Chondrocyte (in vitro differentiated cells): Measurements from ENCODE around the gene ZNF600. TPM values are rescaled to one million over a fixed set of nuclear protein-coding genes. Genes with fewer than 3 reads are reported as not detected.
"Not testable (repeated sequence)": the region's sequence is repeated elsewhere in the genome, so short reads cannot be mapped to it uniquely, and the experiment has no call there.

Experiments used
- DNase-seq: peaks from one replicate; pipeline ENCODE4 v3.0.0; 2021; ENCODE audit warnings: mixed read lengths, low spot score
- H3K27ac Mint-ChIP-seq: one replicate; pipeline ENCODE4 v1.8.0; 2021; ENCODE audit warnings: mild to moderate bottlenecking, moderate library complexity, mixed read lengths; ENCODE audit not compliant: unreplicated experiment
- H3K27me3 Mint-ChIP-seq: 2 replicates; pipeline ENCODE4 v1.8.0; 2021; ENCODE audit warnings: low read depth, mixed read lengths
- H3K36me3 Mint-ChIP-seq: 2 replicates; pipeline ENCODE4 v1.8.0; 2021; ENCODE audit warnings: low read depth, mixed read lengths
- H3K4me1 Mint-ChIP-seq: 2 replicates; pipeline ENCODE4 v1.8.0; 2021; ENCODE audit warnings: low read depth, mild to moderate bottlenecking, mixed read lengths
- H3K4me3 Mint-ChIP-seq: one replicate; pipeline ENCODE4 v1.8.0; 2021; ENCODE audit warnings: mild to moderate bottlenecking, moderate library complexity, mixed read lengths; ENCODE audit not compliant: unreplicated experiment
- H3K9me3 Mint-ChIP-seq: 2 replicates; pipeline ENCODE4 v1.8.0; 2021; ENCODE audit warnings: low read depth, mixed read lengths
- total RNA-seq: library from RNA; stranded (reverse); gene quantifications from 3 replicates; pipeline ENCODE4 v1.2.1, GENCODE V29; 2021
- TF ChIP-seq, protein P1 (sequence below): fragments of 200-600 bp; sonication (generic); IDR thresholded peaks from 2 replicates; pipeline ENCODE4 v1.5.0; 2021; ENCODE audit warnings: antibody characterized with exemption, mild to moderate bottlenecking, moderate library complexity

ZNF600 gene
- total RNA-seq, 1 donor from 2014 or later, result 8.3 TPM

DNA sequence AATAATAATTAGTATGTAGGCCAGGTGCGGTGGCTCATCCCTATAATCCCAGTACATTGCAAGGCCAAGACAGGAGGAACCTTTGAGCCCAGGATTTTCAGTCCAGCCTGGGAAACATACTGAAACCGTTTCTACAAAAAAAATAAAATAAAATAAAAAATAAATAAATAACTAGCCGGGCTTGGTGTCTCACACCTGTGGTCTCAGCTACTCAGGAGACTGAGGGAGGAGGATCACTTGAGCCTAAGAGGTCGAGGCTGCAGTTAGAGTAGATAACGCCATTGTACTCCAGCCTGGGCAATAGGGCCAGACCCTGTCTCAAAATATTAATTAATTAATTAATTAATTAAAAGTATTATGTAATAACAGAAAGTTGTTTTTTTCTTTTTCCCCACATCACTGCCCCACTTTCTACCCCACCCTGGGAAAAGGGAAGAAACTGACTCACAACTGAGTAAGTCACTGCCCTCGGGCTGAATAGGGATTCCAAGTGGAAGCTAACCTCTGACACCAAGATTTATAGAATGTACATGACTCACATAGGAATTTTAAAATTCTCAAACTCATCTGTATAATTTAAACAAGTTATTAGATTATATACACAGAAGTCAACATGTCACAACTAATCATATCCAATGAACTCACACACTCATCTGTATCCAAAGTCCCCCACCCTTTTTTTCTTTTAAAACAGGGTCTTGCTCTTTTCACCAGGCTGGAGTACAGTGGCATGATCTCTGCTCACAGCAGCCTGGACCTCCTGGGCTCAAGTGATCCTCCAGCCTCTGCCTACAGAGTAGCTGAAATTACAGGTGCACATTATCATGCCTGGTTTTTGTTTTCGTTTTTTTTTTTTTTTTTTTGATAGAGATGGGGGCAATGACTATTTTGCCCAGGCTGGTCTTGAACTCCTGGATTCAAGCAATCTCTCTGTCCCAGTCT, 64.3 kb downstream of the ZNF600 start:
- TF ChIP-seq, protein P1, sequence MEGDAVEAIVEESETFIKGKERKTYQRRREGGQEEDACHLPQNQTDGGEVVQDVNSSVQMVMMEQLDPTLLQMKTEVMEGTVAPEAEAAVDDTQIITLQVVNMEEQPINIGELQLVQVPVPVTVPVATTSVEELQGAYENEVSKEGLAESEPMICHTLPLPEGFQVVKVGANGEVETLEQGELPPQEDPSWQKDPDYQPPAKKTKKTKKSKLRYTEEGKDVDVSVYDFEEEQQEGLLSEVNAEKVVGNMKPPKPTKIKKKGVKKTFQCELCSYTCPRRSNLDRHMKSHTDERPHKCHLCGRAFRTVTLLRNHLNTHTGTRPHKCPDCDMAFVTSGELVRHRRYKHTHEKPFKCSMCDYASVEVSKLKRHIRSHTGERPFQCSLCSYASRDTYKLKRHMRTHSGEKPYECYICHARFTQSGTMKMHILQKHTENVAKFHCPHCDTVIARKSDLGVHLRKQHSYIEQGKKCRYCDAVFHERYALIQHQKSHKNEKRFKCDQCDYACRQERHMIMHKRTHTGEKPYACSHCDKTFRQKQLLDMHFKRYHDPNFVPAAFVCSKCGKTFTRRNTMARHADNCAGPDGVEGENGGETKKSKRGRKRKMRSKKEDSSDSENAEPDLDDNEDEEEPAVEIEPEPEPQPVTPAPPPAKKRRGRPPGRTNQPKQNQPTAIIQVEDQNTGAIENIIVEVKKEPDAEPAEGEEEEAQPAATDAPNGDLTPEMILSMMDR, result no peak
- Mint-ChIP-seq H3K27me3 (no peaks in the 10 kb centered on the region), H3K27ac (peak overlapping the region; percentile 61), H3K9me3 (no peaks in the 10 kb centered on the region), H3K36me3 (peaks cover 27% of the 10 kb centered on the region), H3K4me3 (no peak overlapping the region), H3K4me1 (peaks cover 25% of the 10 kb centered on the region)
- no peak for DNase-seq

DNA sequence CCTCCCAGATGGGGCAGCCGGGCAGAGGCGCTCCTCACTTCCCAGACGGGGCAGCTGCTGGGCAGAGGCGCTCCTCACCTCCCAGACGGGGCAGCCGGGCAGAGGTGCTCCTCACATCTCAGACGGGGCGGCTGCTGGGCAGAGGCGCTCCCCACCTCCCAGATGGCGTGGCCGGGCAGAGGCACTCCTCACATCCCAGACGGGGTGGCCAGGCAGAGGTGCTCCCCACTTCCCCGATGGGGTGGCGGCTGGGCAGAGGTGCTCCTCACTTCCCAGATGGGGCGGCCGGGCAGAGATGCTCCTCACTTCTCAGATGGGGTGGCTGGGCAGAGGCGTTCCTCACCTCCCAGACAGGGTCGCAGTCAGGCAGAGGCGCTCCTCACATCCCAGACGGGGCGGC, 66.0 kb downstream of the ZNF600 start:
- peaks cover 26% of the 10 kb centered on the region for H3K36me3 Mint-ChIP-seq
- H3K4me1 Mint-ChIP-seq, result peaks cover 35% of the 10 kb centered on the region
- not testable (repeated sequence) for DNase-seq, H3K9me3 Mint-ChIP-seq, H3K27ac Mint-ChIP-seq, H3K27me3 Mint-ChIP-seq, H3K4me3 Mint-ChIP-seq

DNA sequence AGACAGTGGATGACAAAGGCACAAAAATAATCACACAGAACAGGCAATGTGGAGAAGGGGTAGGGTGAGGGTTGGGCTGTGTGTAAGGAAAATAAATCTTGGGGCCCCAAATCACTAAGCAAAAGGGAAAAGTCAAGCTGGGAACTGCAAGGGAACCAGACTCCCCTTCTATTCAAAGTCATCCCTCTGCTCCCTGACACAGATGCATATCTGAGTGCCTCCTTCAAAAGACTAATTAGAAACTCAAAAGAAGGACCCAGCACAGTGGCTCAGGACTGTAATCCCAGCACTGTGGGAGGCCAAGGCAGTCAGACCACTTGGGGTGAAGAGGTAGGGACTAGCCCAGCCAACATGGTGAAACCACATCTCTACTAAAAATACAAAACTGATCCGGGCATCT, 70.1 kb downstream of the ZNF600 start:
- no peak for DNase-seq
- H3K4me1 Mint-ChIP-seq, result peaks cover 17% of the 10 kb centered on the region
- H3K9me3 Mint-ChIP-seq, result no peaks in the 10 kb centered on the region
- H3K27ac Mint-ChIP-seq, result no peak overlapping the region
- H3K36me3 Mint-ChIP-seq, result peaks cover 42% of the 10 kb centered on the region
- TF ChIP-seq, protein P1, result no peak
- H3K4me3 Mint-ChIP-seq, result no peak overlapping the region
- no peaks in the 10 kb centered on the region for H3K27me3 Mint-ChIP-seq

DNA sequence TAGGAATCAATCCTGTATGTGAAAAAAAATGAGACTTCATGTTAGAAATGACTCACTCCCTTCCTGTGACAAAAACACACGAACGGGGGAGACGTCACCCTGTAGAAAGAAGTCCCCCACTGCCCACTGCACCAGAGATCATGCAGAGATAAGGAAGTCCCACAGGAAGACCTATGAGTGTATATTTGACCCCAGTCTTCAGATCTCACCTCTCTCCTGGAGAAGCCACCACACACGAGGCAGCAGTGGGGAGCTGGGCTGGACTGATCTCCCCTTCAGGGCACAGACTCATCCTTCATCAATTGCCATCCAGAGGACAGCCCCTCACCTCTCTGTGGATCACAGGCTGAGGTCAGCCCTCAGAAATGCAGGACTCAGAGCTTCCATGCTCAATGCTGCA, 70.7 kb downstream of the ZNF600 start:
- H3K27ac Mint-ChIP-seq, H3K9me3 Mint-ChIP-seq, H3K27me3 Mint-ChIP-seq, DNase-seq, H3K4me3 Mint-ChIP-seq: not testable (repeated sequence)
- H3K4me1 Mint-ChIP-seq, result peaks cover 17% of the 10 kb centered on the region
- peaks cover 45% of the 10 kb centered on the region for H3K36me3 Mint-ChIP-seq

DNA sequence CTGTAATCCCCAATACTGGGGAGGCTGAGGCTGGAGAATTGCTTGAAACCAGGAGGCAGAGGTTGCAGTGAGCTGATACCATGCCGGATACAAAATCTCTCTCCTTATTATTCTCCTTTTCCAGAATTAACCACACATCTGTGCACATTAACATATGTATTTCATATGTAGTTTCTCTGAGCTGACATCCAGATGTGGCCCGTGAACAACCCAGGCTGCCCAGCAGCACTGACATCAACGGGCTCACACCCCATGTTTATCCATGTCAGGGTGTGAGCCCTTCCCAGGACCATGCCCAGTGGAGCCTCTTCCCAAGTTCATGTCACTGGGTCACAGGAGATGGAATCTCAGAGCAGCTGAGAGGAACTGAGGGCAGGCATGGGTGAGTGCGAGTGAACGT, 71.3 kb downstream of the ZNF600 start:
- not testable (repeated sequence) for H3K27me3 Mint-ChIP-seq, H3K4me3 Mint-ChIP-seq, H3K27ac Mint-ChIP-seq, DNase-seq, H3K9me3 Mint-ChIP-seq
- Mint-ChIP-seq H3K4me1 (peaks cover 17% of the 10 kb centered on the region), H3K36me3 (peaks cover 44% of the 10 kb centered on the region)

Other genes with a start within 250 kb of the ZNF600 start
- 10.9 to 15.2 TPM (median 11.3 TPM) in 3 replicates for gene ZNF701, start 216.5 kb downstream of the ZNF600 start, total RNA-seq
- 37.8 to 56.5 TPM (median 38.6 TPM) in 3 replicates for gene ZNF83, start 148.4 kb downstream of the ZNF600 start, total RNA-seq
- gene ZNF611, start 51.7 kb downstream of the ZNF600 start, total RNA-seq, result 16.3 to 24.5 TPM (median 18.4 TPM) in 3 replicates
- 13.9 to 17.4 TPM (median 16.7 TPM) in 3 replicates for gene ZNF28, start 34.8 kb upstream of the ZNF600 start, total RNA-seq
- 11.5 to 20.0 TPM (median 16.7 TPM) in 3 replicates for gene ZNF468, start 70.8 kb upstream of the ZNF600 start, total RNA-seq
- gene ZNF320, start 110.8 kb upstream of the ZNF600 start, total RNA-seq, result 15.6 to 19.8 TPM (median 16.0 TPM) in 3 replicates
- 4.4 to 5.4 TPM (median 5.0 TPM) in 3 replicates for gene ZNF888, start 136.6 kb upstream of the ZNF600 start, total RNA-seq
- 8.2 to 9.3 TPM (median 8.7 TPM) in 3 replicates for gene ZNF816, start 176.1 kb upstream of the ZNF600 start, total RNA-seq
- gene ERVV-1, start 227.1 kb upstream of the ZNF600 start, total RNA-seq, result not detected in 3 replicates